Panc1 (cell line): ENCODE data around the gene DIS3L2. TPM values are rescaled to one million over a fixed set of nuclear protein-coding genes. Genes with fewer than 3 reads are reported as not detected.

Experiments
- ATAC-seq: fragments of 200-7000 bp; cut with Tn5 transposase; 2 replicates; pipeline ENCODE4 v1.9.1; 2020; ENCODE audit warnings: mild to moderate bottlenecking, moderate library complexity
- BruUV-seq: library from RNA; stranded (reverse); fragments of 400-500 nt; replicated peaks from 2 replicates; lab custom pipeline; 2021; lab: Mats Ljungman, UMichigan
- CTCF ChIA-PET: fragments of 300-600 bp; sonication (Branson Sonifier 250); formaldehyde crosslinking; loops from one replicate; lab custom pipeline; 2022; ENCODE audit warnings: antibody characterized with exemption; lab: Charles Lee
- POLR2A ChIA-PET: fragments of 300-600 bp; sonication (Branson Sonifier 250); formaldehyde crosslinking; loops from one replicate; lab custom pipeline; 2022; ENCODE audit warnings: antibody characterized with exemption; lab: Charles Lee
- DNase-seq: peaks from one replicate; pipeline ENCODE4 v3.0.0-alpha.2; 2010; ENCODE audit warnings: low read depth, low spot score
- H3K27ac ChIP-seq: 2 replicates; pipeline ENCODE4 v1.5.1; 2011; ENCODE audit warnings: mild to moderate bottlenecking, low read length, inconsistent platforms
- H3K27me3 ChIP-seq: fragments of 200-500 bp; sonication (Bioruptor generic); 2 replicates; pipeline ENCODE4 v1.6.0; 2014; ENCODE audit warnings: low read length, inconsistent platforms; ENCODE audit not compliant: control insufficient read depth, insufficient read depth
- H3K36me3 ChIP-seq: fragments of 200-500 bp; sonication (Bioruptor generic); 2 replicates; pipeline ENCODE4 v1.5.1; 2014; ENCODE audit warnings: inconsistent platforms, mild to moderate bottlenecking, low read length, moderate library complexity; ENCODE audit not compliant: control insufficient read depth, insufficient read depth
- H3K4me1 ChIP-seq: 2 replicates; pipeline ENCODE4 v1.5.1; 2011; ENCODE audit warnings: inconsistent platforms, mild to moderate bottlenecking, low read length, moderate library complexity; ENCODE audit not compliant: control insufficient read depth, insufficient read depth
- H3K4me3 ChIP-seq, 2 experiments: 2 replicates each; pipeline ENCODE4 v1.5.1; 2011 to 2012; ENCODE audit warnings: low read depth in 2 of 2, low read length in 2 of 2, mild to moderate bottlenecking in 2 of 2, inconsistent platforms in 1 of 2, moderate library complexity in 1 of 2
- H3K9me3 ChIP-seq: fragments of 200-500 bp; sonication (Bioruptor generic); 2 replicates; pipeline ENCODE4 v1.5.1; 2014; ENCODE audit warnings: low read depth, mild to moderate bottlenecking, inconsistent platforms, low read length, moderate library complexity; ENCODE audit not compliant: control insufficient read depth, insufficient read depth
- POLR2AphosphoS5 ChIP-seq: IDR thresholded peaks from 2 replicates; pipeline ENCODE4 v1.6.1; 2012; ENCODE audit warnings: mild to moderate bottlenecking, low read depth, low read length, moderate library complexity
- SIN3A ChIP-seq: IDR thresholded peaks from 2 replicates; pipeline ENCODE4 v1.6.1; 2012; ENCODE audit warnings: low read depth, mild to moderate bottlenecking, low read length, moderate library complexity, borderline replicate concordance; ENCODE audit not compliant: insufficient read depth
- TCF7L2 ChIP-seq: IDR thresholded peaks from 2 replicates; pipeline ENCODE4 v1.6.1; 2011; ENCODE audit warnings: mild to moderate bottlenecking, low read depth, low read length, inconsistent platforms
- in situ Hi-C: cut with HindIII; loops from 2 replicates; pipeline ENCODE4 v1.10.0; 2016; ENCODE audit warnings: low sequenced_read_pairs, low pct_unique_long_range_greater_than_20kb
- intact Hi-C: fragments of 100-400 bp; cut with micrococcal nuclease; formaldehyde crosslinking; loops from one replicate; pipeline ENCODE4 v1.10.0; 2022; ENCODE audit not compliant: unreplicated experiment
- total RNA-seq: library from RNA; stranded (reverse); gene quantifications from one replicate; pipeline ENCODE4 v1.2.1, GENCODE V29; 2021; ENCODE audit not compliant: unreplicated experiment
- TF ChIP-seq, protein P1 (sequence below): fragments of 450-650 bp; IDR thresholded peaks from 2 replicates; pipeline ENCODE4 v1.5.1; 2017; ENCODE audit warnings: mild to moderate bottlenecking
- TF ChIP-seq, protein P2 (sequence below), 2 experiments: IDR thresholded peaks; 2 replicates each; pipeline ENCODE4 v1.6.1; 2011 to 2012; ENCODE audit warnings: low read depth in 2 of 2, control low read depth in 1 of 2, low read length in 1 of 2, mild to moderate bottlenecking in 1 of 2, moderate library complexity in 1 of 2; ENCODE audit not compliant: insufficient read depth in 1 of 2

DIS3L2 gene
- total RNA-seq, 1 experiment from 2014 or later = 28.1 TPM

- in situ Hi-C loops = no loop called here
- Histone ChIP-seq H3K36me3 (peaks cover 8% of the 10 kb centered on the region), H3K27ac (no peak overlapping the region), H3K4me1 (no peaks in the 10 kb centered on the region), H3K9me3 (no peaks in the 10 kb centered on the region; the same call in 1 of the 2 replicates), H3K27me3 (no peaks in the 10 kb centered on the region), H3K4me3 (no peak overlapping the region)
- TF ChIP-seq SIN3A (no peak), TCF7L2 (no peak), POLR2AphosphoS5 (no peak)
- TF ChIP-seq, protein P1, sequence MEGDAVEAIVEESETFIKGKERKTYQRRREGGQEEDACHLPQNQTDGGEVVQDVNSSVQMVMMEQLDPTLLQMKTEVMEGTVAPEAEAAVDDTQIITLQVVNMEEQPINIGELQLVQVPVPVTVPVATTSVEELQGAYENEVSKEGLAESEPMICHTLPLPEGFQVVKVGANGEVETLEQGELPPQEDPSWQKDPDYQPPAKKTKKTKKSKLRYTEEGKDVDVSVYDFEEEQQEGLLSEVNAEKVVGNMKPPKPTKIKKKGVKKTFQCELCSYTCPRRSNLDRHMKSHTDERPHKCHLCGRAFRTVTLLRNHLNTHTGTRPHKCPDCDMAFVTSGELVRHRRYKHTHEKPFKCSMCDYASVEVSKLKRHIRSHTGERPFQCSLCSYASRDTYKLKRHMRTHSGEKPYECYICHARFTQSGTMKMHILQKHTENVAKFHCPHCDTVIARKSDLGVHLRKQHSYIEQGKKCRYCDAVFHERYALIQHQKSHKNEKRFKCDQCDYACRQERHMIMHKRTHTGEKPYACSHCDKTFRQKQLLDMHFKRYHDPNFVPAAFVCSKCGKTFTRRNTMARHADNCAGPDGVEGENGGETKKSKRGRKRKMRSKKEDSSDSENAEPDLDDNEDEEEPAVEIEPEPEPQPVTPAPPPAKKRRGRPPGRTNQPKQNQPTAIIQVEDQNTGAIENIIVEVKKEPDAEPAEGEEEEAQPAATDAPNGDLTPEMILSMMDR = no peak
- TF ChIP-seq, protein P2, sequence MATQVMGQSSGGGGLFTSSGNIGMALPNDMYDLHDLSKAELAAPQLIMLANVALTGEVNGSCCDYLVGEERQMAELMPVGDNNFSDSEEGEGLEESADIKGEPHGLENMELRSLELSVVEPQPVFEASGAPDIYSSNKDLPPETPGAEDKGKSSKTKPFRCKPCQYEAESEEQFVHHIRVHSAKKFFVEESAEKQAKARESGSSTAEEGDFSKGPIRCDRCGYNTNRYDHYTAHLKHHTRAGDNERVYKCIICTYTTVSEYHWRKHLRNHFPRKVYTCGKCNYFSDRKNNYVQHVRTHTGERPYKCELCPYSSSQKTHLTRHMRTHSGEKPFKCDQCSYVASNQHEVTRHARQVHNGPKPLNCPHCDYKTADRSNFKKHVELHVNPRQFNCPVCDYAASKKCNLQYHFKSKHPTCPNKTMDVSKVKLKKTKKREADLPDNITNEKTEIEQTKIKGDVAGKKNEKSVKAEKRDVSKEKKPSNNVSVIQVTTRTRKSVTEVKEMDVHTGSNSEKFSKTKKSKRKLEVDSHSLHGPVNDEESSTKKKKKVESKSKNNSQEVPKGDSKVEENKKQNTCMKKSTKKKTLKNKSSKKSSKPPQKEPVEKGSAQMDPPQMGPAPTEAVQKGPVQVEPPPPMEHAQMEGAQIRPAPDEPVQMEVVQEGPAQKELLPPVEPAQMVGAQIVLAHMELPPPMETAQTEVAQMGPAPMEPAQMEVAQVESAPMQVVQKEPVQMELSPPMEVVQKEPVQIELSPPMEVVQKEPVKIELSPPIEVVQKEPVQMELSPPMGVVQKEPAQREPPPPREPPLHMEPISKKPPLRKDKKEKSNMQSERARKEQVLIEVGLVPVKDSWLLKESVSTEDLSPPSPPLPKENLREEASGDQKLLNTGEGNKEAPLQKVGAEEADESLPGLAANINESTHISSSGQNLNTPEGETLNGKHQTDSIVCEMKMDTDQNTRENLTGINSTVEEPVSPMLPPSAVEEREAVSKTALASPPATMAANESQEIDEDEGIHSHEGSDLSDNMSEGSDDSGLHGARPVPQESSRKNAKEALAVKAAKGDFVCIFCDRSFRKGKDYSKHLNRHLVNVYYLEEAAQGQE (IDR thresholded peaks at IDR 0.05; ENCODE audit: insufficient read depth in 1 of 2, low read depth in 2 of 2, low read length in 1 of 2) = no peak
- POLR2A ChIA-PET = no interaction called here
- CTCF ChIA-PET = no interaction called here
- no peak for DNase-seq
- no TSS peak for BruUV-seq
- intact Hi-C loops = no loop called here
- ATAC-seq = no peak
Observed at GRCh38 chr2:232028071-232028470, 66.6 kb downstream of the DIS3L2 start.

DNA sequence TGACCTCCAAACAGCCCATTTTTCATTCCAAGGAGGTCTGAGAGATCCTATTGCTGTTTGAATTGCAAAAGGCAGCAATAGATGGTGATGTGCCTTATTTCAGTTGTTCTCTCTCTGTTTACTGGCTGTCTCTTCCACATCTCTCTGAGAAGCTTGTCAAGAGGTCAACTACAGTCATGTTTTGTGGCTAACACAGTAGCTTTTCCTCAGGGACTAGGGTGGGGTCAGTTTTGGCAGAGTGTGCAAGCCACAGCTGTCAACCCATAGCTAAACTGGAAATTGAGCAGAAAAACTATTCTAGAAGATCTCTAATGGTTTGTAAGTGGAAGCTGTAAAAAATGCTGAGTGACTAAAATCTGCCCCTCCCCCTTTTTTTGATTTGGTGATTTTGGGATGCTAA lies 67.1 kb downstream of the DIS3L2 start:
- ChIA-PET CTCF (no interaction called here), POLR2A (no interaction called here)
- Histone ChIP-seq H3K36me3 (peaks cover 8% of the 10 kb centered on the region), H3K27ac (no peak overlapping the region), H3K27me3 (no peaks in the 10 kb centered on the region), H3K4me1 (no peaks in the 10 kb centered on the region), H3K9me3 (no peaks in the 10 kb centered on the region; the same call in 1 of the 2 replicates), H3K4me3 (no peak overlapping the region)
- TF ChIP-seq POLR2AphosphoS5 (no peak), SIN3A (no peak)
- TF ChIP-seq, protein P1 = no peak
- in situ Hi-C loops (no loop called here), intact Hi-C loops (no loop called here)
- ATAC-seq (no peak), DNase-seq (no peak)
- no TSS peak for BruUV-seq
